Osteocyte (in vitro differentiated cells): ENCODE data around the gene GIT2. TPM values are rescaled to one million over a fixed set of nuclear protein-coding genes. Genes with fewer than 3 reads are reported as not detected.
A peak's percentile ranks its signal among the peaks of the same experiment; 100 is the strongest.

Source experiments
- DNase-seq: peaks from one replicate; pipeline ENCODE4 v3.0.0; 2021; ENCODE audit warnings: mixed read lengths; ENCODE audit not compliant: unreplicated experiment; ENCODE audit errors: extremely low spot score
- H3K27ac Mint-ChIP-seq: one replicate; pipeline ENCODE4 v1.8.0; 2021; ENCODE audit warnings: mild to moderate bottlenecking, mixed read lengths; ENCODE audit not compliant: unreplicated experiment
- H3K27me3 Mint-ChIP-seq: one replicate; pipeline ENCODE4 v1.8.0; 2021; ENCODE audit warnings: mixed read lengths; ENCODE audit not compliant: unreplicated experiment
- H3K36me3 Mint-ChIP-seq: one replicate; pipeline ENCODE4 v1.8.0; 2021; ENCODE audit warnings: mixed read lengths; ENCODE audit not compliant: unreplicated experiment
- H3K4me1 Mint-ChIP-seq: one replicate; pipeline ENCODE4 v1.8.0; 2021; ENCODE audit warnings: mixed read lengths; ENCODE audit not compliant: unreplicated experiment
- H3K4me3 Mint-ChIP-seq: one replicate; pipeline ENCODE4 v1.8.0; 2021; ENCODE audit warnings: mild to moderate bottlenecking, moderate library complexity, mixed read lengths; ENCODE audit not compliant: unreplicated experiment
- H3K9me3 Mint-ChIP-seq: one replicate; pipeline ENCODE4 v1.8.0; 2021; ENCODE audit warnings: mixed read lengths; ENCODE audit not compliant: unreplicated experiment
- total RNA-seq: library from RNA; stranded (reverse); gene quantifications from 2 replicates; pipeline ENCODE4 v1.2.1, GENCODE V29; 2021
- TF ChIP-seq, protein P1 (sequence below): fragments of 200-600 bp; sonication (generic); IDR thresholded peaks from 2 replicates; pipeline ENCODE4 v1.5.0; 2021; ENCODE audit warnings: antibody characterized with exemption, mild to moderate bottlenecking, moderate library complexity

GIT2 gene
- total RNA-seq, 1 donor from 2014 or later, result 49.6 TPM

- TF ChIP-seq, protein P1, sequence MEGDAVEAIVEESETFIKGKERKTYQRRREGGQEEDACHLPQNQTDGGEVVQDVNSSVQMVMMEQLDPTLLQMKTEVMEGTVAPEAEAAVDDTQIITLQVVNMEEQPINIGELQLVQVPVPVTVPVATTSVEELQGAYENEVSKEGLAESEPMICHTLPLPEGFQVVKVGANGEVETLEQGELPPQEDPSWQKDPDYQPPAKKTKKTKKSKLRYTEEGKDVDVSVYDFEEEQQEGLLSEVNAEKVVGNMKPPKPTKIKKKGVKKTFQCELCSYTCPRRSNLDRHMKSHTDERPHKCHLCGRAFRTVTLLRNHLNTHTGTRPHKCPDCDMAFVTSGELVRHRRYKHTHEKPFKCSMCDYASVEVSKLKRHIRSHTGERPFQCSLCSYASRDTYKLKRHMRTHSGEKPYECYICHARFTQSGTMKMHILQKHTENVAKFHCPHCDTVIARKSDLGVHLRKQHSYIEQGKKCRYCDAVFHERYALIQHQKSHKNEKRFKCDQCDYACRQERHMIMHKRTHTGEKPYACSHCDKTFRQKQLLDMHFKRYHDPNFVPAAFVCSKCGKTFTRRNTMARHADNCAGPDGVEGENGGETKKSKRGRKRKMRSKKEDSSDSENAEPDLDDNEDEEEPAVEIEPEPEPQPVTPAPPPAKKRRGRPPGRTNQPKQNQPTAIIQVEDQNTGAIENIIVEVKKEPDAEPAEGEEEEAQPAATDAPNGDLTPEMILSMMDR, result no peak
- peak overlapping the region; percentile 95 for H3K4me3 Mint-ChIP-seq
These were observed 1.6 kb downstream of the GIT2 start for GRCh38 chr12:109994401-109995175.

DNA sequence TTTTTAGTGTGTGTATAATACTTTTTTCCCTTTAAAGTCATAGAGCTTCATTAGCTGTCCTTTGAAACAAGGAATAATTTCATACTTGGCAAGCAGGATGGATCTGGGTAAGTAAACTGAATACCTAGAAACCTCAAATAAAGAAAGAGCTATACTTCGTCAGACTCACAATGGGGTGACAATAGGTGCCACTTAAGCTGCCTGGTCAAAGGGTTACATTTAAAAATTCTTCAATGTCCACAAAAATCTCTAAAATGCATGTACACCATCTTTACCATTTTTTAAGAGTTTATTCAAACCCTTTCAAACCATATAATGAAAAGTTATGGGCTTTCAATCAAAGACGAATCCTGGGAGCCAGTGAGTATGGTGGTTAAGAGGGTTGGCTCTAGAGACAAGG is 3.1 kb downstream of the GIT2 start:
- DNase-seq, result no peak
- Mint-ChIP-seq H3K36me3 (peaks cover 11% of the 10 kb centered on the region), H3K27ac (no peak overlapping the region), H3K27me3 (no peaks in the 10 kb centered on the region), H3K4me3 (no peak overlapping the region), H3K9me3 (no peaks in the 10 kb centered on the region), H3K4me1 (peaks cover 29% of the 10 kb centered on the region)
- TF ChIP-seq, protein P1, result no peak

More at GRCh38 chr12:109994401-109995175, 1.6 kb downstream of the GIT2 start:
- Mint-ChIP-seq H3K27me3 (no peaks in the 10 kb centered on the region), H3K27ac (no peak overlapping the region), H3K36me3 (peaks cover 4% of the 10 kb centered on the region), H3K4me1 (peaks cover 37% of the 10 kb centered on the region), H3K9me3 (no peaks in the 10 kb centered on the region)
- DNase-seq, result no peak

GRCh38 chr12:109991586-109991985 is 4.6 kb downstream of the GIT2 start:
- Mint-ChIP-seq H3K4me1 (peaks cover 28% of the 10 kb centered on the region), H3K36me3 (peaks cover 18% of the 10 kb centered on the region), H3K9me3 (no peaks in the 10 kb centered on the region), H3K4me3 (no peak overlapping the region), H3K27me3 (no peaks in the 10 kb centered on the region), H3K27ac (no peak overlapping the region)
- TF ChIP-seq, protein P1, result no peak
- DNase-seq, result no peak

DNA sequence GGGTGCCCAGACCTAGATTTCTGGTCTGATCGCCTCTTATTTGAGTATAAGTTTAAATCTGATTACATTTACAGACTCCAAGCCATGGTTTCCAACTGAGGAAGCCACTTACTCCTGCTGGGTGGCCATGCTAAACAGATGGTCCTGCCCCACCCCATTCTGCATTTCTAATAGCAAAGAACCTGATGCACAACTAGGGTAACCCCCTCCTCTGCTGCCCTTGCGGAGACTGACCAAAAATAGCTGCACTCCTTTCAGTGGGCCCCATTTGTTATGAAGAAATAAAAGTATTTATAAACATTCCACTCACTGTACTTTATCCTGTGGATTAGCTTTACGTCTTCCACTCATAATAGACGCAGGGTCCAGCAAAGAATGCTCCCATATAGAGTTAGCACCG is 6.8 kb downstream of the GIT2 start:
- Mint-ChIP-seq H3K27ac (no peak overlapping the region), H3K4me1 (peaks cover 11% of the 10 kb centered on the region), H3K4me3 (no peak overlapping the region), H3K9me3 (no peaks in the 10 kb centered on the region), H3K36me3 (peaks cover 25% of the 10 kb centered on the region), H3K27me3 (no peaks in the 10 kb centered on the region)
- peak; percentile 23 for DNase-seq
- TF ChIP-seq, protein P1, result no peak

GRCh38 chr12:109988903-109989302 is 7.3 kb downstream of the GIT2 start:
- Mint-ChIP-seq H3K9me3 (no peaks in the 10 kb centered on the region), H3K36me3 (peaks cover 25% of the 10 kb centered on the region), H3K27ac (no peak overlapping the region), H3K4me3 (no peak overlapping the region), H3K4me1 (peaks cover 6% of the 10 kb centered on the region), H3K27me3 (no peaks in the 10 kb centered on the region)
- TF ChIP-seq, protein P1, result no peak
- no peak for DNase-seq
